HepG2 (cell line): Measurements from ENCODE around the gene TRPT1. TPM values are rescaled to one million over a fixed set of nuclear protein-coding genes. Genes with fewer than 3 reads are reported as not detected.

Experiments
- AKNA ChIP-seq: sonication (generic); formaldehyde crosslinking; IDR thresholded peaks from 2 replicates; pipeline ENCODE4 v1.4.0; 2020; ENCODE audit warnings: missing genetic modification reagents, borderline replicate concordance
- GABPA ChIP-seq, 2 experiments: IDR thresholded peaks; 2 replicates each; pipeline ENCODE4 v1.6.1; 2011 to 2016; ENCODE audit warnings: low read depth in 2 of 2, low read length in 1 of 2, missing biosample characterization in 1 of 2, missing genetic modification characterization in 1 of 2
- HMGXB3 ChIP-seq: sonication (generic); formaldehyde crosslinking; IDR thresholded peaks from 2 replicates; pipeline ENCODE4 v1.4.0; 2020; ENCODE audit warnings: missing genetic modification reagents, borderline replicate concordance
- HNRNPK ChIP-seq: fragments of 200-400 bp; formaldehyde crosslinking; IDR thresholded peaks from 2 replicates; pipeline ENCODE4 v1.6.1; 2018; ENCODE audit warnings: low read length, low read depth, moderate library complexity, mild to moderate bottlenecking; ENCODE audit not compliant: poor library complexity, severe bottlenecking
- IKZF4 ChIP-seq: sonication (generic); formaldehyde crosslinking; IDR thresholded peaks from 2 replicates; pipeline ENCODE4 v1.5.1; 2020; ENCODE audit warnings: borderline replicate concordance, mild to moderate bottlenecking, low read depth, missing genetic modification reagents; ENCODE audit errors: not compliant biosample characterization
- JUND ChIP-seq: sonication (generic); formaldehyde crosslinking; IDR thresholded peaks from 2 replicates; pipeline ENCODE4 v1.8.0; 2022; ENCODE audit warnings: mild to moderate bottlenecking, missing genetic modification reagents
- REL ChIP-seq: sonication (generic); formaldehyde crosslinking; conservative IDR thresholded peaks from 2 replicates; pipeline ENCODE4 v1.8.0; 2022; ENCODE audit warnings: mild to moderate bottlenecking, missing genetic modification reagents, moderate library complexity
- TCF12 ChIP-seq, 2 experiments: fragments of 450-650 bp in 1 of 2; sonication (generic) in 1 of 2; formaldehyde crosslinking in 1 of 2; IDR thresholded peaks; 2 replicates each; pipeline versions ENCODE4 v1.6.1 to v1.8.0; 2017 to 2022; ENCODE audit warnings: antibody characterized with exemption in 1 of 2, mild to moderate bottlenecking in 1 of 2, missing genetic modification reagents in 1 of 2, moderate library complexity in 1 of 2
- YEATS4 ChIP-seq: sonication (generic); formaldehyde crosslinking; IDR thresholded peaks from 2 replicates; pipeline ENCODE4 v1.4.0; 2020; ENCODE audit warnings: missing genetic modification reagents, borderline replicate concordance
- ZBTB33 ChIP-seq: sonication (generic); formaldehyde crosslinking; IDR thresholded peaks from 2 replicates; pipeline ENCODE4 v1.4.0; 2020; ENCODE audit warnings: missing genetic modification reagents
- ZNF317 ChIP-seq: sonication (generic); formaldehyde crosslinking; IDR thresholded peaks from 2 replicates; pipeline ENCODE4 v1.5.0; 2020; ENCODE audit warnings: mild to moderate bottlenecking, missing genetic modification reagents
- ZNF333 ChIP-seq: sonication (generic); formaldehyde crosslinking; IDR thresholded peaks from 2 replicates; pipeline ENCODE4 v1.4.0; 2020; ENCODE audit warnings: mild to moderate bottlenecking, missing genetic modification reagents, borderline replicate concordance
- ZNF441 ChIP-seq: sonication (generic); formaldehyde crosslinking; IDR thresholded peaks from 2 replicates; pipeline ENCODE4 v1.7.0; 2021; ENCODE audit warnings: missing genetic modification reagents, borderline replicate concordance
- ZNF496 ChIP-seq: sonication (generic); formaldehyde crosslinking; IDR thresholded peaks from 2 replicates; pipeline ENCODE4 v1.8.1; 2023; ENCODE audit warnings: mild to moderate bottlenecking, moderate library complexity, missing genetic modification reagents; ENCODE audit not compliant: insufficient replicate concordance
- ZNF557 ChIP-seq: sonication (generic); formaldehyde crosslinking; IDR thresholded peaks from 2 replicates; pipeline ENCODE4 v1.4.0; 2020; ENCODE audit warnings: missing genetic modification reagents
- ZZZ3 ChIP-seq: sonication (generic); formaldehyde crosslinking; IDR thresholded peaks from 2 replicates; pipeline ENCODE4 v1.4.0; 2020; ENCODE audit warnings: missing genetic modification reagents, mild to moderate bottlenecking, borderline replicate concordance
- polyA plus RNA-seq, 8 experiments: library from polyadenylated mRNA; depleted of rRNA in 3 of 8; stranded (reverse) in 7 of 8; unstranded in 1 of 8; fragments of >200 nt; fragmentation: Illumina TruSeq in 4 of 8; extraction: Trizol in 4 of 8; gene quantifications; 2 replicates each; pipeline versions ENCODE4 v1.2.1 to v1.2.3, GENCODE V29; 2011 to 2016; ENCODE audit warnings: low read depth in 4 of 8, missing spikeins in 1 of 8, mixed read lengths in 1 of 8; ENCODE audit not compliant: insufficient read depth in 1 of 8
- total RNA-seq, 5 experiments: library from RNA; depleted of rRNA; stranded (reverse); fragments of >200 nt; fragmentation: Illumina TruSeq; extraction: Trizol; gene quantifications; 2 replicates each; pipeline ENCODE4 v1.2.3, GENCODE V29; 2016; ENCODE audit warnings: low read depth in 1 of 5

The TRPT1 gene
- total and polyA plus RNA-seq, 2 of the 13 experiments (the other 11 are each of a cell fraction or from before 2014, with no cell fraction given), result 24.8 to 40.7 TPM

GRCh38 chr11:64185175-64185692 lies 40.8 kb downstream of the TRPT1 start (continued):
- TF ChIP-seq ZBTB33 (CRISPR knock-in tag) (peak; percentile 38; the same call in 1 of the 2 replicates), ZNF557 (peak; percentile 45; the same call in 1 of the 2 replicates), TCF12 (IDR thresholded peaks at IDR 0.05) (no peak), TCF12 (CRISPR knock-in tag; IDR thresholded peaks at IDR 0.05) (peak; percentile 68; the same call in 1 of the 2 replicates), JUND (CRISPR knock-in tag) (no peak), ZZZ3 (CRISPR knock-in tag) (peak; percentile 66; the same call in 1 of the 2 replicates), YEATS4 (peak; percentile 95), ZNF333 (CRISPR knock-in tag) (peak; percentile 94), GABPA (IDR thresholded peaks at IDR 0.05; ENCODE audit: low read depth, low read length) (no peak), GABPA (CRISPR knock-in tag; IDR thresholded peaks at IDR 0.05; ENCODE audit: low read depth) (no peak; the same call in 1 of the 2 replicates), IKZF4 (CRISPR knock-in tag) (peak; percentile 93), ZNF317 (CRISPR knock-in tag) (peak; percentile 71; the same call in 1 of the 2 replicates), ZNF441 (CRISPR knock-in tag) (peak; percentile 90), REL (CRISPR knock-in tag) (peak; percentile 84; the same call in 1 of the 2 replicates), HNRNPK (no peak), HMGXB3 (CRISPR knock-in tag) (peak; percentile 70), ZNF496 (peak; percentile 19), AKNA (CRISPR knock-in tag) (0 out of 2 replicates have a peak, but pooled peaks have one; percentile 42)
